Tibial nerve (tissue), 4 donors: ENCODE measurements around the gene GAB3. TPM values are rescaled to one million over a fixed set of nuclear protein-coding genes. Genes with fewer than 3 reads are reported as not detected.
"Not testable (repeated sequence)": the region's sequence is repeated elsewhere in the genome, so short reads cannot be mapped to it uniquely, and the experiment has no call there.

Experiments used
- DNase-seq, 2 donors: peaks; one replicate each; pipeline ENCODE4 v3.0.0-alpha.2; 2019; ENCODE audit warnings: low spot score in 2 of 2
- H3K27ac ChIP-seq, 4 donors: fragments of 200-600 bp; sonication (generic) in 3 of 4; one replicate each; pipeline ENCODE4 v1.5.1; 2017 to 2019; ENCODE audit warnings: mild to moderate bottlenecking in 1 of 4
- H3K27me3 ChIP-seq, 2 donors: fragments of 200-600 bp; sonication (generic) in 1 of 2; one replicate each; pipeline versions ENCODE4 v1.5.1 to v1.6.0; 2017 to 2019
- H3K36me3 ChIP-seq, 3 donors: fragments of 200-600 bp; sonication (generic); one replicate each; pipeline ENCODE4 v1.5.1; 2018 to 2019
- H3K4me1 ChIP-seq, 4 donors: fragments of 200-600 bp; sonication (generic) in 3 of 4; one replicate each; pipeline ENCODE4 v1.5.1; 2017 to 2019
- H3K4me3 ChIP-seq, 4 donors: fragments of 200-600 bp; sonication (generic) in 3 of 4; one replicate each; pipeline ENCODE4 v1.5.1; 2017 to 2019; ENCODE audit warnings: mild to moderate bottlenecking in 1 of 4, moderate library complexity in 1 of 4
- H3K9me3 ChIP-seq, 4 donors: fragments of 200-600 bp; sonication (generic) in 3 of 4; one replicate each; pipeline ENCODE4 v1.5.1; 2017 to 2019
- CTCF ChIP-seq, 5 experiments: fragments of 200-600 bp in 3 of 5; fragments of 450-650 bp in 2 of 5; sonication (generic) in 3 of 5; IDR thresholded peaks; one replicate each; pipeline ENCODE4 v1.5.1; 2016 to 2019; ENCODE audit warnings: antibody characterized with exemption in 5 of 5, mild to moderate bottlenecking in 3 of 5, moderate library complexity in 2 of 5
- EP300 ChIP-seq, 2 donors: sonication (generic); formaldehyde crosslinking; IDR thresholded peaks; one replicate each; pipeline ENCODE4 v1.6.1; 2017; ENCODE audit warnings: antibody characterized with exemption in 2 of 2, mild to moderate bottlenecking in 1 of 2
- POLR2A ChIP-seq, 2 donors: fragments of 450-650 bp; IDR thresholded peaks; one replicate each; pipeline ENCODE4 v1.6.1; 2017; ENCODE audit warnings: antibody characterized with exemption in 2 of 2, mild to moderate bottlenecking in 2 of 2, moderate library complexity in 2 of 2
- WGBS, 2 donors: methylation state at CpG; one replicate each; pipeline ENCODE4 v1.1.5; 2018; 5-methylcytosine and 5-hydroxymethylcytosine counted together
- total RNA-seq, 4 donors: library from RNA; depleted of rRNA; stranded (reverse); fragments of >200 nt; gene quantifications; one replicate each; pipeline ENCODE4 v1.1.0, GENCODE V29; 2016

Gene GAB3
- total RNA-seq, 4 donors from 2014 or later: 5.1 to 7.5 (median 5.8) TPM

- DNase-seq: no peak
- TF ChIP-seq EP300 (IDR thresholded peaks at IDR 0.05) (no peak), POLR2A (IDR thresholded peaks at IDR 0.05) (no peak), CTCF (IDR thresholded peaks at IDR 0.05) (no peak)
- Histone ChIP-seq H3K9me3 (no peaks in the 10 kb centered on the region), H3K4me3 (no peak overlapping the region), H3K27me3 (no peaks in the 10 kb centered on the region), H3K36me3 (peaks cover 0 to 10% (median 0%) of the 10 kb centered on the region in 3 donors), H3K4me1 (peaks cover 0 to 7% (median 2%) of the 10 kb centered on the region in 4 donors), H3K27ac (peak overlapping the region in 1 of 4 donors; percentile 14)
- 65 to 88% methylated on average over 1 of the region's 1 CpG for WGBS, 2 donors
Observed at GRCh38 chrX:154696676-154697045, 54.2 kb downstream of the GAB3 start.

GRCh38 chrX:154695911-154696675 is 54.8 kb downstream of the GAB3 start:
- WGBS, 2 donors: 36 to 51% methylated on average over 8 of the region's 8 CpGs

GRCh38 chrX:154693394-154693793 is 57.5 kb downstream of the GAB3 start:
- Histone ChIP-seq H3K27ac (no peak overlapping the region), H3K27me3 (no peaks in the 10 kb centered on the region), H3K36me3 (no peaks in the 10 kb centered on the region), H3K4me3 (no peak overlapping the region), H3K9me3 (no peaks in the 10 kb centered on the region), H3K4me1 (peaks cover 0 to 7% (median 2%) of the 10 kb centered on the region in 4 donors)
- no peak for DNase-seq
- TF ChIP-seq EP300 (IDR thresholded peaks at IDR 0.05) (no peak), CTCF (IDR thresholded peaks at IDR 0.05) (no peak), POLR2A (IDR thresholded peaks at IDR 0.05) (no peak)
- 92 to 94% methylated on average over 3 of the region's 3 CpGs for WGBS, 2 donors

More at GRCh38 chrX:154695911-154696675, 54.8 kb downstream of the GAB3 start:
- TF ChIP-seq POLR2A (IDR thresholded peaks at IDR 0.05): no peak
- no peak for TF ChIP-seq EP300 (IDR thresholded peaks at IDR 0.05)
- TF ChIP-seq CTCF (IDR thresholded peaks at IDR 0.05): no peak
- Histone ChIP-seq H3K27me3 (no peaks in the 10 kb centered on the region), H3K27ac (peak overlapping the region in 1 of 4 donors; percentile 61), H3K9me3 (no peaks in the 10 kb centered on the region), H3K36me3 (peaks cover 0 to 10% (median 0%) of the 10 kb centered on the region in 3 donors), H3K4me3 (no peak overlapping the region), H3K4me1 (peaks cover 0 to 7% (median 2%) of the 10 kb centered on the region in 4 donors)
- DNase-seq: no peak

- not testable (repeated sequence) for DNase-seq, H3K27ac ChIP-seq
- WGBS, 2 donors: 80 to 95% methylated on average over 2 of the region's 2 CpGs
Observed at GRCh38 chrX:154690438-154690837, 60.4 kb downstream of the GAB3 start.

GRCh38 chrX:154672084-154672483 is 78.8 kb downstream of the GAB3 start:
- not testable (repeated sequence) for H3K36me3 ChIP-seq, H3K4me1 ChIP-seq, H3K27ac ChIP-seq, H3K9me3 ChIP-seq, H3K4me3 ChIP-seq, DNase-seq, H3K27me3 ChIP-seq

More at GRCh38 chrX:154690438-154690837, 60.4 kb downstream of the GAB3 start:
- not testable (repeated sequence) for H3K36me3 ChIP-seq, H3K9me3 ChIP-seq, H3K4me1 ChIP-seq, H3K4me3 ChIP-seq, H3K27me3 ChIP-seq

GRCh38 chrX:154670848-154671247 is 80.0 kb downstream of the GAB3 start:
- not testable (repeated sequence) for H3K4me1 ChIP-seq, H3K9me3 ChIP-seq, H3K27ac ChIP-seq, H3K36me3 ChIP-seq, DNase-seq, H3K4me3 ChIP-seq, H3K27me3 ChIP-seq
- 70 to 89% methylated on average over 7 to 8 of the region's 8 CpGs for WGBS, 2 donors
